MV-4-11 (cell line): ENCODE results near the gene SYTL5.

Experiments used
- DNase-seq: peaks from one replicate; lab custom pipeline; 2025; lab: John Stamatoyannopoulos, UW

The SYTL5 gene

DNA sequence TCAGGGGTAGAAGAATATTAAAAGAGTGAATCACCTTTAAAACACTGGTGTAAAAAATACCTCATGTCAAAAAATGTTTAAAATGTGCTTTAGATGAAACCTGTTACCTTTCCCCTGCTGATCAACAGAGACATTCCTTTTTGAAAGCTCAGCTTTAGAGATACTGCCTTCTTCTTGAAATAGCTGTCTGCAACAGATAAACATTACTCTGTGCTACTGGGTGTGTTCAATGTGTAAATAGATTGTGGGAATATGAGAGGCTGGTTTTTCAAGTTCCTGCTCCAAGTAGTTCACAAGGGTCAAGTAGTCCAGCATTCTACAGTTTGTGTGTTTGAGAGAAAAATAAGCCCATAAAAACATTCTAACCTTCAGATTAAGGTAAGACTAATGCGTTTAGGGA lies at the start of gene SYTL5:
Gene SYTL5, plus strand, starts transcription at position 263 of the 400 bp plus-strand sequence. CDS start 27,337 bp downstream, outside the sequence.
- no peak for DNase-seq

GRCh38 chrX:37958525-37959211 lies 47.7 kb upstream of the SYTL5 start:
- DNase-seq = no peak

GRCh38 chrX:37959212-37960021 lies 46.9 kb upstream of the SYTL5 start:
- DNase-seq = no peak

- no peak for DNase-seq
These were observed 45.2 kb upstream of the SYTL5 start for GRCh38 chrX:37961118-37961517.

DNA sequence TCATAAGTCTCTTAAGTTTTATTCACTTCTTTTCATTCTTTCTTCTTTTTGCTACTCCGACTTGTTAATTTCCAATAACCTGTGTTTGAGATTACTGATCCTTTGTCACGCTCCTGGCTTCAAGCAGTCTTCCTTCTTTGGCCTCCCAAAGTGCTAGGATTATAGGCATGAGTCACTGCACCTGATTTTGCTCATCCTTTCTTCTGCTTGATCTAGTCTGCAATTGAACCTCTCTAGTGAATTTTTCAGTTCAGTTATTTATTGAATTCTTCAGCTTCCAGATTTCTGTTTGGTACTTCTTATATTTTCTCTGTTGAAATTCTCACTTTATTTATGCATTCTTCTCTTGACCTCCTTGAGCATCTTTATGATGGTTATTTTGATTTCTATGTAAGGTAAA lies 38.6 kb upstream of the SYTL5 start:
- DNase-seq = no peak

GRCh38 chrX:37975421-37975820 lies 30.9 kb upstream of the SYTL5 start:
- DNase-seq = no peak

GRCh38 chrX:37976153-37976552 lies 30.2 kb upstream of the SYTL5 start:
- peak; percentile 1 for DNase-seq

DNA sequence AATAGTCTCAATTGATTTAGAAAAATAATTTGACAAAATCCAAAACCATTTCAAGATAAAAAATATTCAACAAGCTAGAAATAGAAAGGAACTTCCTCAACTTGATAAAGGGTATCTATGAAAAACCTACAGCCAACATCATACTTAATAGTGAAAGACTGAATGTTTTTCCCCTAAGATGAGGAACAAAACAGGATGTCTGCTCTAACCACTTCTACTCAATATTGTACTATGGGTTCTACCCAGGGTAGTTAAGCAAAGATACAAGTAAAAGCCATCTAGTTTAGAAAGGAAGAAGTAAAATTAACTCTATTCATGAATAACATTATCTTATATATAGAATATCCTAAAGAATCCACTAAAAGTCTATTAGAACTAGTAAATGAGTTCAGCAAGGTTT lies 21.5 kb upstream of the SYTL5 start:
- no peak for DNase-seq

DNA sequence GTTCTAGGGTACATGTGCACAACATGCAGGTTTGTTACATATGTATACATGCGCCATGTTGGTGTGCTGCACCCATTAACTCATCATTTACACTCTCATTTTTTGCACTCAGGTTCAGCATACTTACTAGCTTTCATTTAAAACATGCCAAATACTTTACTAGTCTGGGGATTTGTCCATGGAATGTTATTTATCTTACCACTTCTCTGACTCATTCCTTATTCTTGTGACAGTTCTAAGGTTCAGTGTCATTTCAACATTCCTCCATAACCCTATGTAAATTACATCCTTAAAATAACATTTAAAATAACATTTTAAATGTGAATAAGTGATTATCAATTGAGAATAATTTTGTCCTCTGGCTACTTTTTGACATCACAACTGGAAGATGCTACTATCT lies 19.5 kb upstream of the SYTL5 start:
- DNase-seq = no peak

DNA sequence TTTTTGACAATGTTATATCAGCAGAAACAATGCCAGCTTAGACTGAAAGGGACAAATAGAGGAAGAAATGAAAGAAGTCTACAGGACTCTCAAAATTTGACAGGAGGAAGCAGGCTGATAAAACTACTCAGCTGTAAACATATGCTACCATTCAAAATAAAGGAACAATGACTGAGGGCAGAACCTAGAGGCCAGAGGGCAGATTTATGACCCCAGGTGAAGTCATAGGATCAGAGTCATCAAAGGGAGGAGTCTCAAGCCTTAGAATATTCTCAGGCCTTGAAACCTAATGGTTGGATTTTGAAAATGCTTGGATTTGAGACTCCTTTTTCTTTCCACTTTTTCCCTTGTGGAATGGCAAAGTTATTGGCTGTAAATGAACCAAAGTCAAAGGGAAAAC lies 17.0 kb upstream of the SYTL5 start:
- DNase-seq = peak; percentile 56

DNA sequence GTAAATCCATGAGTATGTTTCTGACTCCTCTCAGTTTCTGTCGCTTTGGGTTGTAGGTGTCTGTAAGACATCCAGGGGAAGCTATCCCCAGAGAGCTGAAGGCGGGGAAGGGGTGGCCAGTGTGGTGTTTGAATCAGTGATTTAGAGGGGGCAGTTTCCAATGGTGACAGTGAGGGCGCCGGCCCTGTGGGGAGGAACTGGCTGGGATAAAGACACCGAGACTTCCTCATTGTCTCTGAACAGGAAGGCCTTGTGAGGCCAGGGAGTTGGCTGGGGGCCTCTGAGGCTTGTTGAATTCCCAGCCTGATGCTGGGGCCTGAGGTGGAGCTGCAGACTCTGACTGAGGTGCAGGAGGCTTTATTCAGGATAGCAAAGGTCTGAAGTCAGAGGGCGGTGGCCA lies 15.1 kb upstream of the SYTL5 start:
- DNase-seq = peak; percentile 54

DNA sequence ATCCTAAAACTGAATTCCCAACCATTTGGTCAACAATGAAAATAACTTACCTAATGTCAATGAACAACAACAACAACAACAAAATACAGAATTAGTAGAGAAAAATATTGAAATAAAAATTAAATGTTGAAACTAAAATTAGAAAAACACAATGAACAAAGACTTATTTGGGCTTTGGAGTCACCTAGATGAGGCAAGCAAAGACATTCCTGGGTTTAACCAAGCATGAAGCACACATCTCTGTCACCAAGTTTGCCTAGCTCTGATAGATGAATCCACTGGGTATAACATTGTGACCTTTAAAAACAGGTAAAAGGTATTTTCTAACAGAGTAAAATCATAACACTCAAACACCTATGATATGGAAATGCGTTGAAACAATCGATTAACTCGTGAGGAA lies 13.2 kb upstream of the SYTL5 start:
- no peak for DNase-seq

DNA sequence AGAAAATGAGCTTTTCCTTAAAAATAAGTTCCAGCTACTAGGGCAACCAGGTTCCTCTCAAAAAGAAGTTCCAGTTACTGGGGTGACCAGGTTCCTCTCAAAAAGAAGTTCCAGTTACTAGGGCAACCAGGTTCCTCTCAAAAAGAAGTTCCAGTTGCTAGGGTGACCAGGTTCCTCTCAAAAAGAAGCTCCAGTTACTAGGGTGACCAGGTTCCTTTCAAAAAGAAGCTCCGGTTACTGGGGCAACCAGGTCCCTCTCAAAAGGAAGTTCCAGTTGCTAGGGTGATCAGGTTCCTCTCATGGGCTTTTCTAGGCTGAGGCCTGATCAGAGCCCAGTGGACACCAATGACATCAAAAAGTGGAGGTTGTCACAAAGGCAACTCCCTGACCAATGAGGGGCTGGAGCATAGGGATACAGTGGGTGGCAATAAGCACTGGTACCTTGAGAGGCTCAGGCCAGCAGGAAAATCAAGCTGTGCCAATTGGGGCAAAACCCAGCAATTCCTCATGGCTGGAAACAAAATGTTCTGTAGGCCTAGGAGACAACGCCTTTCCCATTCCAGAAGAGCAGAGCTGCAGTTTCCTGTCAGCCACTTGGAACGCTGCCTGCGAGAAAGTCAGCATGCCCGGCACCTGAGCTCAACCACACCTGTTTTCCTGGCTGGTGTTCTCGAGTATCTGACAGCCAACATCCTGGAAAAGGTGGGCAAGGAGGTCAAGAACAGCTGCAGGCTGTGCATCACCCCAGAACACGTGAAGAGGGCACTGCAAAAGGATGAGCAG lies 12.3 kb upstream of the SYTL5 start:
- DNase-seq = no peak

DNA sequence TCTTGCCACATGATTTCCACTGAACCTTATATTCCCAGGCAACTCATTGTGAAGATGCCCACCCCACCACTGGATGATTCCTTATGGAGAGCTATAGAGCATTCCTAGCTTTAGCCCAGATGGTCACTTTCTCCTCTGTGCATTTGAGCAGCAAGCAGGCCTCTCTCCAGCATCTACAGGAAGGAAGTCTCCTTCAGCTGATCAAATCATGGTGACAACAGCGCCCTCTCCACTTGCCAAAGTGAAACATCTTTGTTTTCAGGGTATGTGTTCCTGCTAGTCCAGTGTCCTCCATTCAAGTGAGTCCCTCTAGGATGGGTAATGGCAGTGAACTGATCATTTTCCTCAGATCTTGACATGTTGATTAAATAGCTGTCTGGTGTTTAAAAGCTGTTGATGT lies 10.9 kb upstream of the SYTL5 start:
- DNase-seq = peak; percentile 2

- DNase-seq = no peak
These were observed 9.3 kb upstream of the SYTL5 start for GRCh38 chrX:37997096-37997495.

DNA sequence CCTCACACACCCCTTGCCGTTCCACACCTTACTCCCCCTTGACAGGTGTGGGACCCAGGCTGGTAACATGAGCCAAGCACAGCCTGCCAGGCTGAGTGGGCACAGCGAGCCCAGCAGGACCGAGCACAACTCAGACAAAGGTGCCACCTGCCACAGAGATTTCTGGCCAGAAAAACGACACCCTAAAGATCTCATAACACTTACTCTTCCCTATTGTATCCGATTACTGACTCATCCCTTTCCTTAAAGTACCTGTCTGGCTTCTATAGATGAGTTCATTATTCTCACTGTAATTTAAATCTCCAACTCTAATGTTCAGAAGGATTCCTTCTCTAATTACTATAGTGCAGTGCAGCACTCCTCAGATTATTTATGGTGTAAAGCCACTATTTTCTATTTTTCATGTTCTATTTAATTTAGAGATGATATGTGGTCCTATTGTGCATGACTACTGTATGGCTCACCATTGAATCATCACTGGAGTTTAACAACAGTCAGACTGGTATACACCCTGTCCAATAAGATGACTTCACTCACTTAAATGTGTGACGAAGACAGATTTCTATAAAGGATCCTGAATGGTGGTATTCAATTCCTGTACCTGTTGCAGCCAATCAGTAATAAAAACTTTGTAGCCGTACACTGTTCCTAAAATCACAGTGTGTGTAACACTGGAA lies 7.6 kb upstream of the SYTL5 start:
- no peak for DNase-seq

DNA sequence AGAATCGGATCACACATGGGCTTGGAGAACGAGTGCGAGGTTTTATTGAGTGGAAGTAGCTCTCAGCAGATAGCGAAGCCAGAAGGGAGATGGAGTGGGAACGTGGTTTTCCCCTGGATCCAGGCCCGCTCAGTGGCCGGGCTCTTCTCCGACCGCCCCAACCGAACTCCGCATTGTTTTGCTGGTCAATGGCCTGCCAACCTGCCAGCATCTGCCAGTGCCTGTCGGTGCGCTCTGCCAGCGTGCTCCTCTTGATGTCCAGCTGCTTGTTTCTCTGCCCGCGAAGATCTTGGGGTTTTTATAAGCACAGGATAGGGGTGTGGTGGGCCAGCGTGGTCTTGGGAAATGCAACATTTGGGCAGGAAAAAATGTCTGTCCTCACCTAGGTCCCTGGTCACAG lies 5.6 kb upstream of the SYTL5 start:
- no peak for DNase-seq

GRCh38 chrX:38004046-38004445 lies 2.3 kb upstream of the SYTL5 start:
- peak; percentile 20 for DNase-seq

GRCh38 chrX:38006778-38007177 lies 425 bp downstream of the SYTL5 start:
- DNase-seq = no peak

- DNase-seq = no peak
These were observed 2.3 kb downstream of the SYTL5 start for GRCh38 chrX:38008658-38009057.

GRCh38 chrX:38009641-38010040 lies 3.3 kb downstream of the SYTL5 start:
- DNase-seq = no peak

- no peak for DNase-seq
These were observed 12.5 kb downstream of the SYTL5 start for GRCh38 chrX:38018766-38019425.
